Testis (tissue), 3 donors: ENCODE data around the gene RNF224. TPM values are rescaled to one million over a fixed set of nuclear protein-coding genes. Genes with fewer than 3 reads are reported as not detected.
A peak's percentile ranks its signal among the peaks of the same experiment; 100 is the strongest.
"Not testable (repeated sequence)": the region's sequence is repeated elsewhere in the genome, so short reads cannot be mapped to it uniquely, and the experiment has no call there.

ENCODE experiments used
- DNase-seq: peaks from one replicate; pipeline ENCODE4 v3.0.0-alpha.2; 2019
- H3K27ac ChIP-seq, 2 donors: fragments of 200-600 bp; sonication (generic); one replicate each; pipeline ENCODE4 v1.5.1; 2019
- H3K27me3 ChIP-seq: fragments of 200-600 bp; sonication (generic); one replicate; pipeline ENCODE4 v1.5.1; 2019
- H3K36me3 ChIP-seq: fragments of 200-600 bp; sonication (generic); one replicate; pipeline ENCODE4 v1.5.1; 2017; ENCODE audit warnings: low read depth; ENCODE audit errors: missing control alignments
- H3K4me1 ChIP-seq: fragments of 200-600 bp; sonication (generic); one replicate; pipeline ENCODE4 v1.5.1; 2019
- H3K4me3 ChIP-seq, 2 donors: fragments of 200-600 bp; sonication (generic); one replicate each; pipeline ENCODE4 v1.5.1; 2017 to 2019
- H3K9me3 ChIP-seq: fragments of 200-600 bp; sonication (generic); one replicate; pipeline ENCODE4 v1.5.1; 2017
- CTCF ChIP-seq, 3 experiments: fragments of 450-650 bp in 2 of 3; fragments of 200-600 bp in 1 of 3; sonication (generic) in 1 of 3; IDR thresholded peaks; one replicate each; pipeline ENCODE4 v1.5.1; 2016 to 2019; ENCODE audit warnings: antibody characterized with exemption in 3 of 3, mild to moderate bottlenecking in 2 of 3, moderate library complexity in 1 of 3
- POLR2A ChIP-seq: fragments of 450-650 bp; IDR thresholded peaks from one replicate; pipeline ENCODE4 v1.6.1; 2017; ENCODE audit warnings: antibody characterized with exemption, mild to moderate bottlenecking, moderate library complexity
- WGBS, 2 donors: methylation state at CpG; one replicate each; pipeline ENCODE4 v1.1.5; 2018; 5-methylcytosine and 5-hydroxymethylcytosine counted together
- intact Hi-C: fragments of 100-400 bp; cut with DNase I; formaldehyde crosslinking; loops from one replicate; pipeline ENCODE4 v1.15.1; 2023; ENCODE audit warnings: low total_unique reads
- polyA plus RNA-seq: library from polyadenylated mRNA; stranded (reverse); fragments of 350-450 nt; fragmentation: Illumina TruSeq; extraction: RNeasy Lipid Tissue Mini Kit (QIAGEN cat#74804); gene quantifications from one replicate; pipeline ENCODE4 v1.2.3, GENCODE V29; 2014; ENCODE audit warnings: low read depth, low replicate concordance; ENCODE audit not compliant: insufficient read depth
- total RNA-seq, 2 donors: library from RNA; depleted of rRNA; stranded (reverse); fragments of >200 nt; gene quantifications; one replicate each; pipeline ENCODE4 v1.2.3, GENCODE V29; 2016

The RNF224 gene
- total and polyA plus RNA-seq, 3 donors from 2014 or later, result 0.17 to 0.71 (median 0.37) TPM

- no peaks in the 10 kb centered on the region for H3K27me3 ChIP-seq
- peak; percentile 91 for DNase-seq
- no peak overlapping the region for H3K27ac ChIP-seq
- H3K4me1 ChIP-seq, result peaks cover 36% of the 10 kb centered on the region
- no peak for TF ChIP-seq POLR2A
- TF ChIP-seq CTCF (IDR thresholded peaks at IDR 0.05), result peak; percentile 96 to 97 (median 97)
- 30 to 35% methylated on average over 4 to 31 of the region's 31 CpGs for WGBS, 2 donors
- no peaks in the 10 kb centered on the region for H3K36me3 ChIP-seq
- no peaks in the 10 kb centered on the region for H3K9me3 ChIP-seq
- no peak overlapping the region for H3K4me3 ChIP-seq
- intact Hi-C loops, result no loop called here
Measured at GRCh38 chr9:137236238-137236935, 9.1 kb downstream of the RNF224 start.

GRCh38 chr9:137236936-137237421, 9.7 kb downstream of the RNF224 start:
- no peak overlapping the region for H3K27ac ChIP-seq
- DNase-seq, result no peak
- TF ChIP-seq CTCF (IDR thresholded peaks at IDR 0.05) (no peak), POLR2A (no peak)
- intact Hi-C loops, result no loop called here
- WGBS, 2 donors, result 67% methylated on average over 11 of the region's 11 CpGs; no CpG with 5 or more reads in 1 of the 2 donors
- H3K9me3 ChIP-seq, result no peaks in the 10 kb centered on the region
- no peak overlapping the region for H3K4me3 ChIP-seq
- H3K27me3 ChIP-seq, result no peaks in the 10 kb centered on the region
- no peaks in the 10 kb centered on the region for H3K36me3 ChIP-seq
- H3K4me1 ChIP-seq, result peaks cover 36% of the 10 kb centered on the region

- DNase-seq, result peak; percentile 82
- Histone ChIP-seq H3K4me1 (peaks cover 45% of the 10 kb centered on the region), H3K27me3 (no peaks in the 10 kb centered on the region), H3K4me3 (no peak overlapping the region), H3K36me3 (no peaks in the 10 kb centered on the region), H3K9me3 (no peaks in the 10 kb centered on the region), H3K27ac (no peak overlapping the region)
- 59 to 62% methylated on average over 10 to 13 of the region's 13 CpGs for WGBS, 2 donors
- intact Hi-C loops, result no loop called here
- TF ChIP-seq CTCF (IDR thresholded peaks at IDR 0.05) (no peak), POLR2A (no peak)
Measured at GRCh38 chr9:137237759-137238726, 10.7 kb downstream of the RNF224 start.

- Histone ChIP-seq H3K27ac (peak overlapping the region; percentile 80 to 93), H3K4me3 (peak overlapping the region; percentile 70 to 82), H3K4me1 (peaks cover 45% of the 10 kb centered on the region)
- H3K27me3 ChIP-seq, H3K36me3 ChIP-seq, DNase-seq, intact Hi-C loops, H3K9me3 ChIP-seq: not testable (repeated sequence)
- 31 to 47% methylated on average over 26 to 27 of the region's 27 CpGs for WGBS, 2 donors
Measured at GRCh38 chr9:137239541-137240200, 12.4 kb downstream of the RNF224 start.
